Measurements from ENCODE around the gene SRXN1.
"Not testable (repeated sequence)": the region's sequence is repeated elsewhere in the genome, so short reads cannot be mapped to it uniquely, and the experiment has no call there.

Gene SRXN1

GRCh38 chr20:655726-656624 lies 3.0 kb upstream of the SRXN1 start:
- DNase-seq (ENCODE audit: low read depth) = no peak

DNA sequence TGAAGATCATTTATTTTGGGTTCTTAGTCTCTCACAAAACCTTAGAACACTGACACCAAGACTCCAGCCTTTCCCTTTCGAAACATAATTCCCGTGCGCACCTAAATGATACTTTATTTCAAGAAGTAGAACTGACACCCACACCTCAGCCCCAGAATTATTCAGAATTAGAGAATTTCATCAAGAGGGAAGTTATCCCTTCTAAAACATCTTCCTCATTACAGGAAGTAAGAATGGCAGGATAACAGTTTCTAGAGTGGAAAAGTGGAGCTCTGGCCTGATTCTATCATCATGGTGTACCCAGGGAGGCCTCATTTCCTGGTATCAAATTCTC lies 1.4 kb upstream of the SRXN1 start:
- no peak for DNase-seq (ENCODE audit: low read depth)

DNA sequence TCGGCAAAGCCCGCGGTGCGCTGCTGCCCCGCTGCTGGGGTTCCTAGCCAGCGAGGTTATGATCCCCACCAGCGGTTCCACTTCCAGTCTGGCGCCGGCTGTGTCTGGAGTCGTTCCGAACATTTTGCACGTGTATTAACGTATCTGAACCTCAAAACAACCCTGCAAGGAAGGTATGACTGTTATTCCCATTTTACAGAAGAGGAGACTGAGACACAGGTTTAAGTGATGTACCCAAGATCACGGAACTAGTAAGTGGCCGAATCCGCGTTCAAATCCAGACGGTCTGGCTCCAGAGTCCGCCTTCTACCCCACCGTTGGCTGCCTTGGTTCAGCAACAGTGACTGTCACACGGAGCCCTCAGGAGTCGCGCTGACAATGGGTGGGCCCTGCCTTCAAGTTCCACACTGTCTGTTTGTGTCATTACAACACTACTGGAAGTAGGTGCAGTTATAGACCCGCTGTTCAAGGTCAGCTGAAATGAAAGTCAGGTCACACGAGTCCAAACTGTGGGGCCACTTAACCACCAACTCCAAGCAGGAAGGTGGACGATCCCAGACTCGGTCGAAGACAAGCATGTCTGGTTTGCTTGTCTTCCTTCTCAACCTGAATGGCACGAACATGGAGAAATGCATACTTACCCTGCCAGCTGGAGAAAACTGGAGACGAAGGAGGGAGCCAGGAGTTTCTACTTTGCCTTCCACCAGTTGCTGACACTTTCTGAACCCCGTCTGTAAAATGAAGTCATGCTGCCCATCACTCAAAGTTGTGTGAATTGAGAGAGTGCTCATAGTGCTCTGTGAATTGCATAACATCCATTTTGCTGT lies 803 bp upstream of the SRXN1 start:
- DNase-seq (ENCODE audit: low read depth) = no peak

GRCh38 chr20:652615-653109 lies 338 bp downstream of the SRXN1 start:
- no peak for DNase-seq (ENCODE audit: low read depth)

GRCh38 chr20:651713-652614 lies 1.0 kb downstream of the SRXN1 start:
- DNase-seq (ENCODE audit: low read depth) = no peak

DNA sequence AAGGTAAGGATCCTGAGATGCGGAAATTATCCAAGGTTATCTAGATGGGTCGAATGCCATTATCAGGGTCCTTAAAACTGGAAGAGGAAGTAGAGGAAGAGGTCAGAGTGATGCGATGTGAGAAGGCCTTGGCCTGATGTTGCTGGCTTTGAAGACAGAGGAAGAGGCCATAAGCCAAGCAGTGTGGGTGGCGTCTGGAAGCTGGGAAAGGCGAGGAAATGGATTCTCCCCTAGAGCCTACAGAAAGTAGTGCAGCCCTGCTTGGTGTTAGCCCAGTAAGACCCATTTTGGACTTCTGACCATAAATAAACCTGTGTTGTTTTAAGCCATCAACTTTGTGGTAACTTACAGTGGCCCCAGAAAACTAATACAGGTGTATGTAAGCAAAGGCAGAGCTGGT lies 2.0 kb downstream of the SRXN1 start:
- DNase-seq (ENCODE audit: low read depth) = no peak

GRCh38 chr20:650281-650680 lies 2.7 kb downstream of the SRXN1 start:
- DNase-seq (ENCODE audit: low read depth) = no peak

DNA sequence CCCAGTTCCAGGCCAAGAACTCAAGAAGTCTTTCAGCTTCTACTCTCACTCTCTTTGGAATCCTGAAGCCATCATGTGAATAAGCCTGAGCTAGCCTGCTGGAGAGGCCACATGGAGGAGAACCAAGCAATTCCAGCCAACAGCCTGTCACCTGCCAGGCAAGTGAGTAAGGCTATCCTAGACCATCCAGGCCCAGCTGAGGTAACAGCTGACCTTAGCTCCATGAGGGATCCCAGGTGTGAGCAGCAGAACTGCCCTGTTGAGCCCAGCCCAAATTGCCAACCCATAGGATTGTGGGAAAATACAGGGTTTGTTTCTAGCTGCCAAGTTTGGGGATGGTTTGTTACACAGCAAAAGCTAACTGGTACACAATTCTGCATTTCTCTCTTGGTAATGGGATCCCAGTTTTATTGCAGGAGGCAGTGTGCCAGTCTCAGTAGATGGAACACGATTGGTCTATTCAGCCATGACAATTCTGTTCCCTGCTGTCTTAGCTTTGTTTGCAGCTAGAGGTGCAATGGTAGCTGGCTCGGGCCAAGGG lies 5.5 kb downstream of the SRXN1 start:
- DNase-seq (ENCODE audit: low read depth) = no peak

GRCh38 chr20:646868-647233 lies 6.1 kb downstream of the SRXN1 start:
- no peak for DNase-seq (ENCODE audit: low read depth)

DNA sequence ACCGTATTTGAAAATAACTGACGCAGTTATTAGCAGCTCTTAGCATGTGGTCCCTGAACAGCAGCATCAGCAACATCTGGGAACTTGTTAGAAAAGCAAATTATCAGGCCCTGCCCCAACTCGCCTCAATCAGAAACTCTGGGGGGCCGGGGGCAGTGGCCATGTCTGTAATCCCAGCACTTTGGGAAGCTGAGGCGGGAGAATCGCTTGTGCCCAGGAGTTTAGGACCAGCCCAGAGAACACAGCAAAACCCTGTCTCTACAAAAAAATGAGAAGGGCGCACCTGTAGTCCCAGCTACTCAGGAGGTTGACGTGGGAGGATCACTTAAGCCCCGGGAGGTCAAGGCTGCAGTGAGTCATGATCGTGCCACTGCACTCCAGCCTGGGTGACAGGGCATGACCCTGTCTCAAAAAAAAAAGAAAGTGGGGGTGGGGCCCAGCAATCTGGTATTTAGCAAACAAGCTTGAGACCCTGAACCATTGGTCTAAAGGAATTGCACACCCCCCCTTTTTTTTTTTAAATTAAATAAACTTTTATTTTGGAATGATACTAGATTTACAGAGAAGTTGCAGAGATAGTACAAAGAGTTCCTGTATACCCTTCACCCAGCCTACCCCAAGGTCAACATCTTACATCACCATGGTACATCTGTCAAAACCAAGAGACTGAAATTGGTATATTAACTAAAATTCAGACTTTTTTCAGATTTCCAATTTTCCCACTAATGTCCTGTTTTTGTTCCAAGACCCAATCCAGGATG lies 6.7 kb downstream of the SRXN1 start:
- DNase-seq (ENCODE audit: low read depth) = no peak

- peak; percentile 84 for DNase-seq (ENCODE audit: low read depth)
Observed at GRCh38 chr20:645318-646106, 7.5 kb downstream of the SRXN1 start.

DNA sequence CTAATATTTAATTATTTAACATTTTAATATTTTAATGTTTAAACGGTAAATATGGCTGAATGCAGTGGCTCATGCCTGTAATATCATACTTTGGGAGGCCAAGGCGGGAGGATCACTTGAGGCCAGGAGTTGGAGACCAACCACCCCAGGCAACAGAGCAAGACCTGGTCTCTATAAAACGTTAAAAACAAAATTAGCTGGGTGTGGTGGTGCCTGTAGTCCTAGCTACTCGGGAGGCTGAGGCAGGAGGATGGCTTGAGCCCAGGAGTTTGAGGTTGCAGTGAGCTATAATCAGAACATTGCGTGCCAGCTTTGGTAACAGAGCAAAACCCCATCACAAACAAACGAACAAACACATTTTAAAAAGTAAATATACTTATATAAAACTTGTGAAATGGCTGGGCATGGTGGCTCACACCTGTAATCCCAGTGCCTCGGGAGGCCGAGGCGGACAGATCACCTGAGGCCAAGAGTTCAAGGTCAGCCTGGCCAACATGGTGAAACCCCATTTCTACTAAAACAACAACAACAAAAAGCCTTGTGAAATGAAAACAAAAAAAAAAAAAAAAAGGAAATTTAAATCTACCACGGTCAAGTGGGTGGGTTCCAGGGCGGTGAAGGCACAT lies 8.2 kb downstream of the SRXN1 start:
- no peak for DNase-seq (ENCODE audit: low read depth)

- DNase-seq (ENCODE audit: low read depth) = no peak
Observed at GRCh38 chr20:642398-643174, 10.4 kb downstream of the SRXN1 start.

- not testable (repeated sequence) for DNase-seq (ENCODE audit: low read depth)
Observed at GRCh38 chr20:642013-642397, 11.0 kb downstream of the SRXN1 start.

GRCh38 chr20:641516-641875 lies 11.5 kb downstream of the SRXN1 start:
- no peak for DNase-seq (ENCODE audit: low read depth)

- DNase-seq (ENCODE audit: low read depth) = no peak
Observed at GRCh38 chr20:640674-641515, 12.1 kb downstream of the SRXN1 start.

DNA sequence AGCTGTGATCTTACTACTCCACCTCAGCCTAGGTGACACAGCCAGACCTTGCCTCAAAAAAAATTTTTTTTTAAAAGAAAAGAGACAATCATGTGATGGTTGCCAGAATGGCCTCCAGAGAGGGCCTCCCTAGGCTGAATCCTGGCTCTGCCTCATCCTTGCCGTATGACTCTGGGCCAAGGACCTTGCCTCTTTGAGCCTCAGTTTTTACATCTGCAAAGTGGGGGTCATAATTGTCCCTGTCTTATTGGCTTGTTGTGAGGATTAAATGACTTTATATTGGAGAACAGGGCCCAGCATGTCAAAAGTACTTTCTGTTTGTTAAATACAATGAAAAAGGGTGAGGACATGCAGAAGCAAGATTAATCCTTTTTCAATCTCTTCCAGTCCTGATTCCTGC lies 14.4 kb downstream of the SRXN1 start:
- no peak for DNase-seq (ENCODE audit: low read depth)

- DNase-seq (ENCODE audit: low read depth) = no peak
Observed at GRCh38 chr20:637559-637958, 15.4 kb downstream of the SRXN1 start.
